Transverse colon (tissue), 4 donors: ENCODE results near the gene FKBP4. TPM values are rescaled to one million over a fixed set of nuclear protein-coding genes. Genes with fewer than 3 reads are reported as not detected.

ENCODE experiments used
- DNase-seq: peaks from one replicate; pipeline ENCODE4 v3.0.0-alpha.2; 2019
- H3K27ac ChIP-seq, 4 donors: fragments of 200-600 bp; sonication (generic); 2 replicates each; pipeline ENCODE4 v1.5.1; 2016 to 2018; ENCODE audit warnings: inconsistent platforms in 4 of 4
- H3K27me3 ChIP-seq: fragments of 200-600 bp; sonication (generic); 2 replicates; pipeline ENCODE4 v1.5.1; 2017; ENCODE audit warnings: inconsistent platforms
- H3K36me3 ChIP-seq, 4 donors: fragments of 200-600 bp; sonication (generic); 2 replicates each; pipeline ENCODE4 v1.5.1; 2017 to 2019; ENCODE audit warnings: inconsistent platforms in 4 of 4
- H3K4me1 ChIP-seq, 4 donors: fragments of 200-600 bp; sonication (generic); 2 replicates each; pipeline ENCODE4 v1.5.1; 2017 to 2020; ENCODE audit warnings: inconsistent platforms in 4 of 4
- H3K4me3 ChIP-seq, 4 donors: fragments of 200-600 bp; sonication (generic); 1 replicate in 1 of 4; 2 replicates in 3 of 4; pipeline versions ENCODE4 v1.5.1 to v1.6.1; 2017 to 2019; ENCODE audit warnings: inconsistent platforms in 4 of 4
- H3K9me3 ChIP-seq, 2 donors: fragments of 200-600 bp; sonication (generic); 2 replicates each; pipeline ENCODE4 v1.5.1; 2017 to 2019; ENCODE audit warnings: inconsistent platforms in 2 of 2
- EP300 ChIP-seq: sonication (generic); formaldehyde crosslinking; IDR thresholded peaks from one replicate; pipeline ENCODE4 v1.6.1; 2017; ENCODE audit warnings: antibody characterized with exemption, low read depth
- POLR2A ChIP-seq: fragments of 450-650 bp; IDR thresholded peaks from one replicate; pipeline ENCODE4 v1.6.1; 2016; ENCODE audit warnings: antibody characterized with exemption, mild to moderate bottlenecking, moderate library complexity
- POLR2AphosphoS5 ChIP-seq, 3 donors: sonication (generic); formaldehyde crosslinking; IDR thresholded peaks; one replicate each; pipeline ENCODE4 v1.6.1; 2016; ENCODE audit warnings: antibody characterized with exemption in 3 of 3
- WGBS, 2 donors: methylation state at CpG; one replicate each; pipeline ENCODE4 v1.1.5; 2018; ENCODE audit warnings: low coverage in 1 of 2; 5-methylcytosine and 5-hydroxymethylcytosine counted together
- in situ Hi-C, 4 donors: fragments of 200-750 bp; cut with MboI; loops; one replicate each; pipeline versions ENCODE4 v1.15.0 to v1.15.1; 2017; ENCODE audit warnings: low sequenced_read_pairs in 3 of 4, low pct_ligation_motif_present in 1 of 4, low pct_unique_long_range_greater_than_20kb in 1 of 4
- intact Hi-C: fragments of 100-400 bp; cut with DNase I; formaldehyde crosslinking; loops from one replicate; pipeline ENCODE4 v1.15.1; 2023; ENCODE audit warnings: low total_unique reads
- total RNA-seq, 4 donors: library from RNA; depleted of rRNA; stranded (reverse); fragments of >200 nt; gene quantifications; one replicate each; pipeline ENCODE4 v1.1.0, GENCODE V29; 2016
- TF ChIP-seq, protein P1 (sequence below), 5 experiments: fragments of 200-600 bp in 3 of 5; fragments of 450-650 bp in 2 of 5; sonication (generic) in 3 of 5; IDR thresholded peaks; 1 replicate in 2 of 5; 2 replicates in 3 of 5; pipeline ENCODE4 v1.5.1; 2016 to 2017; ENCODE audit warnings: antibody characterized with exemption in 5 of 5, inconsistent platforms in 3 of 5, mild to moderate bottlenecking in 2 of 5, moderate library complexity in 1 of 5

FKBP4 gene
- total RNA-seq, 4 donors from 2014 or later: 35.4 to 82.4 (median 49.2) TPM

DNA sequence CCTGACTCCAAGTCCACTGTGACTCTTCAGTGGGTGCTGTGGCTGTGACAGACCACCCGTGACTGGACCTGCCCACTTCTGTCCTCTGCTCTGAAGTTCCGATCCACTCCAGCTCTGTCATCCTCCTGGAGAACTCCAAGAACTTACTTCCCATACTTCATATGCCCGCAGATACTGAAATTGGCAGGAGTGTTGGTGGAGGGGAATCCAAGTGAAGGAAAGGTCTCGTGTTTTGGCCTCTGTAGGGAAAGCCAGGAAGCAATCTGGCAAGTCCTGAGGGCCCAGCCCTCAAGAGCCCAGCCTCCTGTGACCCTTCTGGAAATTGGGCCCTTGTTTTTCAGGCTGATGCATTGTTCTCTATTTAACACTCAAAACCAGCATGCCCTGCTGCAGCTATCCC lies 22.4 kb upstream of the FKBP4 start:
- Histone ChIP-seq H3K4me1 (peaks cover 2 to 11% (median 4%) of the 10 kb centered on the region in 4 donors), H3K9me3 (no peaks in the 10 kb centered on the region), H3K4me3 (no peak overlapping the region), H3K36me3 (no peaks in the 10 kb centered on the region), H3K27me3 (no peaks in the 10 kb centered on the region), H3K27ac (no peak overlapping the region)
- 73% methylated on average over 4 of the region's 4 CpGs; no CpG with 5 or more reads in 1 of the 2 donors for WGBS, 2 donors
- in situ Hi-C loops (no loop called here), intact Hi-C loops (no loop called here)
- TF ChIP-seq POLR2A (no peak), POLR2AphosphoS5 (IDR thresholded peaks at IDR 0.05) (no peak)
- no peak for DNase-seq

DNA sequence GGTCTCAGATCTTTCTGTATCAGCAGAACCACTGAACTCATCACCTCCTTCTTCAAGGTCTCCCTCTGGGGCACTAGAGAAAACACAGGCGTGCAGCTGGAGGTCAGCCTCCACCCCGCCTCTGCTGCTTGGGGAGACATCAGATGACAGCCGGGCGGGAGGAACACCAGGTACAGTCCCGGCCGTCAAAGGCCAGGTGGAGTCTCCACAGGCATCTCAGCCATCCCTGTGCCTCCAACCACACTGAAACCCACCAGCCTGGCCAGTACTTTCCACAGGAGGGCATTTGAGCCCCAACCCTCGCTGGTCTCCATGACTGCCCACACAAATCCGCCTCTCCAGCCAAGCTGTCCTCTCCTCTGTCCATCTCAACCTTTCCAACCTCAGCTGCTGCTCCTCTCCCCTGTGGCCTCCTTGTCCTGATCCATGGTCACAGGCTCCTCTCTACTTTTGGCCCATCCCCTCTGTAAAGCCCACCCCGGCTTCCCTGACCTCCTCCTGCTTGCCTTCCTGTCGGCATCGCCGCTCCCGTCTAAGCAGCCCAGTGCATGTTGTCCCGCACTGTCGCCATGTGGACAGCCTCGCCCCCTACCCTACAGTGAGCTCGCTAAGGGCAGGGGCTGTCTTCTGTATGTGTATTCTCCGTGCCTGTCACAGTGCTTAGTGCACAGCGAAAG lies 21.4 kb upstream of the FKBP4 start:
- H3K4me1 ChIP-seq: peaks cover 2 to 11% (median 4%) of the 10 kb centered on the region in 4 donors
- H3K9me3 ChIP-seq: no peaks in the 10 kb centered on the region
- DNase-seq: no peak
- no peaks in the 10 kb centered on the region for H3K27me3 ChIP-seq
- WGBS, 2 donors: 78 to 80% methylated on average over 7 to 19 of the region's 19 CpGs
- H3K27ac ChIP-seq: no peak overlapping the region
- in situ Hi-C loops (no loop called here), intact Hi-C loops (no loop called here)
- TF ChIP-seq EP300 (no peak), POLR2AphosphoS5 (IDR thresholded peaks at IDR 0.05) (no peak), POLR2A (no peak)
- TF ChIP-seq, protein P1, sequence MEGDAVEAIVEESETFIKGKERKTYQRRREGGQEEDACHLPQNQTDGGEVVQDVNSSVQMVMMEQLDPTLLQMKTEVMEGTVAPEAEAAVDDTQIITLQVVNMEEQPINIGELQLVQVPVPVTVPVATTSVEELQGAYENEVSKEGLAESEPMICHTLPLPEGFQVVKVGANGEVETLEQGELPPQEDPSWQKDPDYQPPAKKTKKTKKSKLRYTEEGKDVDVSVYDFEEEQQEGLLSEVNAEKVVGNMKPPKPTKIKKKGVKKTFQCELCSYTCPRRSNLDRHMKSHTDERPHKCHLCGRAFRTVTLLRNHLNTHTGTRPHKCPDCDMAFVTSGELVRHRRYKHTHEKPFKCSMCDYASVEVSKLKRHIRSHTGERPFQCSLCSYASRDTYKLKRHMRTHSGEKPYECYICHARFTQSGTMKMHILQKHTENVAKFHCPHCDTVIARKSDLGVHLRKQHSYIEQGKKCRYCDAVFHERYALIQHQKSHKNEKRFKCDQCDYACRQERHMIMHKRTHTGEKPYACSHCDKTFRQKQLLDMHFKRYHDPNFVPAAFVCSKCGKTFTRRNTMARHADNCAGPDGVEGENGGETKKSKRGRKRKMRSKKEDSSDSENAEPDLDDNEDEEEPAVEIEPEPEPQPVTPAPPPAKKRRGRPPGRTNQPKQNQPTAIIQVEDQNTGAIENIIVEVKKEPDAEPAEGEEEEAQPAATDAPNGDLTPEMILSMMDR (IDR thresholded peaks at IDR 0.05): no peak
- H3K36me3 ChIP-seq: no peaks in the 10 kb centered on the region
- no peak overlapping the region for H3K4me3 ChIP-seq

DNA sequence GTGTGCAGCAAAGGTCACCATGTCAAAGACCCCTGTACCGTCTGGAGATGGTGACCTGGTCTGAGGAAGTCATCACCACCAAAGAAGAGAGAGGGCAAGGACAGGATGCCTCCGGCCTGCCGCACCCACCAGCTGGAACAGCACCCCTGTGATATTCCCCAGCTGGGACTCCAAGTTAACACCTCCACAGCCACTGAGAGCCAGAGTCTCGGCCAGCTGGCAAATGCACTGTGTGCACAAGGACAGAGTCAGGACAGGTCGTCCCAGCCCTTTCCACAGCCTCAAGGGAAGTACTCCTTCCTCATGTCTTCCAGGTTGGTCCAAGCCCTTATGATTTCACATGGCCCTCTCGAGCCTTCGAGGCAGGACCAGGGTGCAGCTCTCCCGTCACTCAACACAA lies 19.3 kb upstream of the FKBP4 start:
- no peaks in the 10 kb centered on the region for H3K27me3 ChIP-seq
- no peak overlapping the region for H3K27ac ChIP-seq

DNA sequence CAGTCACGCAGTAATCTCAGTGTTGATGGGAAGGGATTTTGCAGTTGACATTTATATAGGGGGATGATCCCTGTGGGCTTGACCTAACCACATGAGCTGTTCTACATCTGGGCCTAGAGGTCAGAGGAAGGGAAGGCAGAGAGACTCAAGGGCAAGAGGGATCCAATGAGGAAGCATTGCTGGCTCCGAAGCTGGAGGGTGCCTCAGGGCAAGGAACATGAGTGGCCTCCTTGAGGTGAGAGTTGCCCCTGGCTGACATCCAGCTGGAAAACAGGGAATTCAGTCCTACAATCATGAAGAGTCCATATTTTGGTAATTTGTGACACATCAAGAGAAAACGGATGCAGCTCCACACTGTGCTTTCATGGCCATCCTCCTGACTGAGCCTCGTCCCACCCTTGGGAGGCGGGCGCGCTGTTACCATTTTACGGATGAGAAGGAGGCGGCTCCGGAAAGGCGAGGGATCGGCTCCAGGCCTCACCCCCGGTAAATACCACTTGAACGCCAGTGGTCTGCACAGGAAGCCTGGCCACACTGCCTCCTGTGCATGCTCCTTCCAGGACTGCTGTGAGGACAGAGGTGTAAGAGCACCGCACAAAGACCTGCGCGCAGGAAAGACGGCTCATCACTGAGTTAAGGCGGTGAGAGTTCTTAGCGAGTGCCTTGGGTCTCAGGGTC lies 18.5 kb upstream of the FKBP4 start:
- in situ Hi-C loops (no loop called here), intact Hi-C loops (no loop called here)
- no peaks in the 10 kb centered on the region for H3K9me3 ChIP-seq
- H3K27ac ChIP-seq: no peak overlapping the region
- WGBS, 2 donors: 87 to 94% methylated on average over 2 to 20 of the region's 20 CpGs
- no peak overlapping the region for H3K4me3 ChIP-seq
- no peaks in the 10 kb centered on the region for H3K27me3 ChIP-seq
- no peaks in the 10 kb centered on the region for H3K4me1 ChIP-seq
- H3K36me3 ChIP-seq: no peaks in the 10 kb centered on the region
- DNase-seq: no peak
- TF ChIP-seq POLR2A (no peak), POLR2AphosphoS5 (IDR thresholded peaks at IDR 0.05) (no peak), EP300 (no peak)
- TF ChIP-seq, protein P1 (IDR thresholded peaks at IDR 0.05): no peak

More for the DNA sequence above, 19.3 kb upstream of the FKBP4 start:
- WGBS, 2 donors: 85% methylated on average over 8 of the region's 8 CpGs; no CpG with 5 or more reads in 1 of the 2 donors
- DNase-seq: no peak
- TF ChIP-seq EP300 (no peak), POLR2A (no peak), POLR2AphosphoS5 (IDR thresholded peaks at IDR 0.05) (no peak)
- TF ChIP-seq, protein P1 (IDR thresholded peaks at IDR 0.05): no peak
- Histone ChIP-seq H3K36me3 (no peaks in the 10 kb centered on the region), H3K4me3 (no peak overlapping the region), H3K9me3 (no peaks in the 10 kb centered on the region), H3K4me1 (no peaks in the 10 kb centered on the region)
- intact Hi-C loops: no loop called here
- in situ Hi-C loops: no loop called here
